ENCODE results near the gene WRAP53.

Gene WRAP53

GRCh38 chr17:7744416-7744815 lies 56.1 kb downstream of the WRAP53 start:
- no peak for DNase-seq (ENCODE audit: low read depth in 2 of 2)

GRCh38 chr17:7745748-7746470 lies 57.6 kb downstream of the WRAP53 start:
- DNase-seq (ENCODE audit: low read depth in 2 of 2), result no peak

GRCh38 chr17:7747635-7748071 lies 59.4 kb downstream of the WRAP53 start:
- DNase-seq (ENCODE audit: low read depth in 2 of 2), result no peak

GRCh38 chr17:7748076-7748775 lies 59.9 kb downstream of the WRAP53 start:
- no peak for DNase-seq (ENCODE audit: low read depth in 2 of 2)

- DNase-seq (ENCODE audit: low read depth in 2 of 2), result no peak
Observed at GRCh38 chr17:7750321-7750821, 62.1 kb downstream of the WRAP53 start.

All from activated CD4-positive, alpha-beta T cell treated with anti-CD3 and anti-CD28 coated beads for 24 hours (primary cell).